ENCODE measurements around the gene GRID2. TPM values are rescaled to one million over a fixed set of nuclear protein-coding genes. Genes with fewer than 3 reads are reported as not detected.

Gene GRID2
- polyA plus RNA-seq (2011; rRNA removed), result not detected in 2 replicates
- polyA minus RNA-seq (2011; rRNA and poly(A)+ RNA removed), result not detected in 2 replicates

- no peak within 1 kb of the TSS for H3K4me3 ChIP-seq (ENCODE audit: low read depth, low read length)
- CTCF ChIA-PET, result no interaction called here
- DNase-seq (ENCODE audit: low read depth), result no peak
Observed at GRCh38 chr4:92303621-92304027, at the start of gene GRID2. Gene GRID2, plus strand, starts transcription at chr4:92303966.

GRCh38 chr4:92253986-92254671 lies 49.6 kb upstream of the GRID2 start:
- CTCF ChIA-PET, result no interaction called here
- POLR2A ChIA-PET, result no interaction called here
- Histone ChIP-seq H3K36me3 (ENCODE audit: control insufficient read depth, insufficient read depth, low read length) (no peaks in the 10 kb centered on the region), H3K27me3 (ENCODE audit: control insufficient read depth, insufficient read depth, low read length) (no peaks in the 10 kb centered on the region), H3K4me3 (ENCODE audit: low read depth, low read length) (no peak overlapping the region)
- DNase-seq (ENCODE audit: low read depth), result no peak
- TF ChIP-seq CTCF (IDR thresholded peaks at IDR 0.05; ENCODE audit: insufficient read depth, low read depth, low read length), result no peak

More at GRCh38 chr4:92303621-92304027, at the start of gene GRID2:
- H3K27me3 ChIP-seq (ENCODE audit: control insufficient read depth, insufficient read depth, low read length), result peaks cover 12% of the 10 kb centered on the region
- TF ChIP-seq CTCF (IDR thresholded peaks at IDR 0.05; ENCODE audit: insufficient read depth, low read depth, low read length), result no peak
- no peaks in the 10 kb centered on the region for H3K36me3 ChIP-seq (ENCODE audit: control insufficient read depth, insufficient read depth, low read length)
- POLR2A ChIA-PET, result no interaction called here

GRCh38 chr4:92254767-92255442 lies 48.9 kb upstream of the GRID2 start:
- Histone ChIP-seq H3K4me3 (ENCODE audit: low read depth, low read length) (no peak overlapping the region), H3K27me3 (ENCODE audit: control insufficient read depth, insufficient read depth, low read length) (no peaks in the 10 kb centered on the region), H3K36me3 (ENCODE audit: control insufficient read depth, insufficient read depth, low read length) (no peaks in the 10 kb centered on the region)
- CTCF ChIA-PET, result no interaction called here
- TF ChIP-seq CTCF (IDR thresholded peaks at IDR 0.05; ENCODE audit: insufficient read depth, low read depth, low read length), result no peak
- no peak for DNase-seq (ENCODE audit: low read depth)
- POLR2A ChIA-PET, result no interaction called here

- CTCF ChIA-PET, result no interaction called here
- no peaks in the 10 kb centered on the region for H3K36me3 ChIP-seq (ENCODE audit: control insufficient read depth, insufficient read depth, low read length)
- TF ChIP-seq CTCF (IDR thresholded peaks at IDR 0.05; ENCODE audit: insufficient read depth, low read depth, low read length), result no peak
Observed at GRCh38 chr4:92255920-92256244, 47.9 kb upstream of the GRID2 start.

GRCh38 chr4:92257931-92258857 lies 45.6 kb upstream of the GRID2 start:
- H3K27me3 ChIP-seq (ENCODE audit: control insufficient read depth, insufficient read depth, low read length), result no peaks in the 10 kb centered on the region
- no peaks in the 10 kb centered on the region for H3K36me3 ChIP-seq (ENCODE audit: control insufficient read depth, insufficient read depth, low read length)
- DNase-seq (ENCODE audit: low read depth), result no peak
- H3K4me3 ChIP-seq (ENCODE audit: low read depth, low read length), result no peak overlapping the region
- CTCF ChIA-PET, result no interaction called here
- POLR2A ChIA-PET, result no interaction called here
- TF ChIP-seq CTCF (IDR thresholded peaks at IDR 0.05; ENCODE audit: insufficient read depth, low read depth, low read length), result no peak

More at GRCh38 chr4:92255920-92256244, 47.9 kb upstream of the GRID2 start:
- H3K27me3 ChIP-seq (ENCODE audit: control insufficient read depth, insufficient read depth, low read length), result no peaks in the 10 kb centered on the region
- DNase-seq (ENCODE audit: low read depth), result no peak
- POLR2A ChIA-PET, result no interaction called here
- no peak overlapping the region for H3K4me3 ChIP-seq (ENCODE audit: low read depth, low read length)

Data from BJ (cell line).